IMR-90 (cell line): ENCODE measurements around the gene RIPK4. TPM values are rescaled to one million over a fixed set of nuclear protein-coding genes. Genes with fewer than 3 reads are reported as not detected.

Source experiments
- ATAC-seq: fragments of 200-7000 bp; cut with Tn5 transposase; 2 replicates; pipeline ENCODE4 v1.9.1; 2020; ENCODE audit warnings: low read depth, mild to moderate bottlenecking, moderate library complexity
- BruUV-seq: library from RNA; stranded (reverse); fragments of 400-500 nt; replicated peaks from 2 replicates; lab custom pipeline; 2021; lab: Mats Ljungman, UMichigan
- CTCF ChIA-PET: fragments of 300-600 bp; formaldehyde crosslinking; extraction: SDS; loops from one replicate; lab custom pipeline; 2021; ENCODE audit warnings: antibody characterized with exemption; lab: Yijun Ruan, JAX
- POLR2A ChIA-PET: fragments of 300-600 bp; sonication (Branson Sonifier 250); formaldehyde crosslinking; loops from one replicate; lab custom pipeline; 2022; ENCODE audit warnings: antibody characterized with exemption; ENCODE audit not compliant: unreplicated experiment; lab: Charles Lee
- DNase-seq: peaks from one replicate; pipeline ENCODE4 v3.0.0; 2013
- H2AFZ ChIP-seq: replicated peaks from 2 replicates; pipeline ENCODE3; 2013; ENCODE audit warnings: low read length, mild to moderate bottlenecking; ENCODE audit not compliant: poor library complexity
- H2AK5ac ChIP-seq: 2 replicates; pipeline ENCODE4 v1.6.1; 2013; ENCODE audit warnings: low read depth, low read length, inconsistent platforms
- H2AK9ac ChIP-seq: replicated peaks from 2 replicates; pipeline ENCODE3; 2013; ENCODE audit warnings: mild to moderate bottlenecking, low read depth, low read length, moderate library complexity; ENCODE audit not compliant: poor library complexity
- H2BK120ac ChIP-seq: 2 replicates; pipeline ENCODE4 v1.6.1; 2013; ENCODE audit warnings: low read depth, low read length, inconsistent platforms
- H2BK15ac ChIP-seq: 3 replicates; pipeline ENCODE4 v1.6.1; 2013; ENCODE audit warnings: low read depth, low read length, inconsistent platforms
- H2BK20ac ChIP-seq: 2 replicates; pipeline ENCODE4 v1.6.1; 2013; ENCODE audit warnings: low read depth, mild to moderate bottlenecking, inconsistent platforms, low read length, moderate library complexity
- H2BK5ac ChIP-seq: 2 replicates; pipeline ENCODE4 v1.6.1; 2013; ENCODE audit warnings: mild to moderate bottlenecking, low read depth, low read length, inconsistent platforms; ENCODE audit not compliant: poor library complexity, severe bottlenecking
- H3K14ac ChIP-seq: replicated peaks from 2 replicates; pipeline ENCODE4 v1.6.1; 2013; ENCODE audit warnings: low read depth, low read length, inconsistent platforms
- H3K18ac ChIP-seq: 2 replicates; pipeline ENCODE4 v1.6.1; 2013; ENCODE audit warnings: low read depth, low read length, control low read depth
- H3K23ac ChIP-seq: 2 replicates; pipeline ENCODE4 v1.6.1; 2013; ENCODE audit warnings: low read depth, low read length, inconsistent platforms
- H3K27ac ChIP-seq: 2 replicates; pipeline ENCODE4 v1.5.1; 2013; ENCODE audit warnings: mild to moderate bottlenecking, control low read depth, low read length; ENCODE audit not compliant: insufficient read depth
- H3K27me3 ChIP-seq: 2 replicates; pipeline ENCODE4 v1.6.1; 2013; ENCODE audit warnings: low read length; ENCODE audit not compliant: control insufficient read depth, insufficient read depth
- H3K36me3 ChIP-seq: 2 replicates; pipeline ENCODE4 v1.6.1; 2013; ENCODE audit warnings: low read length, mixed read lengths; ENCODE audit not compliant: control insufficient read depth, insufficient read depth
- H3K4ac ChIP-seq: 2 replicates; pipeline ENCODE4 v1.6.1; 2013; ENCODE audit warnings: low read depth, low read length, inconsistent platforms
- H3K4me1 ChIP-seq: 2 replicates; pipeline ENCODE4 v1.6.1; 2013; ENCODE audit warnings: low read length, mixed read lengths; ENCODE audit not compliant: control insufficient read depth, insufficient read depth
- H3K4me2 ChIP-seq: 2 replicates; pipeline ENCODE4 v1.6.1; 2013; ENCODE audit warnings: low read depth, mild to moderate bottlenecking, control low read depth, low read length, moderate library complexity
- H3K4me3 ChIP-seq: 2 replicates; pipeline ENCODE4 v1.5.1; 2013; ENCODE audit warnings: low read depth, mild to moderate bottlenecking, control low read depth, low read length, moderate library complexity; ENCODE audit not compliant: insufficient read depth
- H3K56ac ChIP-seq: 2 replicates; pipeline ENCODE4 v1.6.1; 2013; ENCODE audit warnings: low read length, inconsistent platforms; ENCODE audit not compliant: insufficient read depth; ENCODE audit errors: extremely low read depth
- H3K79me1 ChIP-seq, 2 experiments: 2 replicates each; pipeline ENCODE4 v1.6.1; 2013; ENCODE audit warnings: low read length in 2 of 2, inconsistent platforms in 1 of 2, low read depth in 1 of 2
- H3K9ac ChIP-seq: 2 replicates; pipeline ENCODE4 v1.6.1; 2013; ENCODE audit warnings: low read depth, low read length, control low read depth
- H3K9me1 ChIP-seq: 2 replicates; pipeline ENCODE4 v1.6.1; 2013; ENCODE audit warnings: low read length, inconsistent platforms; ENCODE audit not compliant: insufficient read depth
- H3K9me3 ChIP-seq: 2 replicates; pipeline ENCODE4 v1.6.1; 2013; ENCODE audit warnings: low read length; ENCODE audit not compliant: control insufficient read depth, insufficient read depth
- H4K20me1 ChIP-seq: 2 replicates; pipeline ENCODE4 v1.6.1; 2013; ENCODE audit warnings: low read length, inconsistent platforms; ENCODE audit not compliant: insufficient read depth
- H4K5ac ChIP-seq: 2 replicates; pipeline ENCODE4 v1.6.1; 2013; ENCODE audit warnings: mild to moderate bottlenecking, low read depth, low read length, control low read depth
- H4K8ac ChIP-seq, 2 experiments: 2 replicates each; pipeline ENCODE4 v1.6.1; 2013; ENCODE audit warnings: low read depth in 2 of 2, low read length in 2 of 2, control low read depth in 1 of 2, inconsistent platforms in 1 of 2
- H4K91ac ChIP-seq: 2 replicates; pipeline ENCODE4 v1.6.1; 2013; ENCODE audit warnings: low read depth, low read length, inconsistent platforms; ENCODE audit not compliant: insufficient read depth
- FOS ChIP-seq: fragments of 150-350 bp; IDR thresholded peaks from 2 replicates; pipeline ENCODE4 v1.6.1; 2016; ENCODE audit warnings: low read depth, low read length
- MAZ ChIP-seq: IDR thresholded peaks from 2 replicates; pipeline ENCODE4 v1.6.1; 2012; ENCODE audit warnings: low read depth, mild to moderate bottlenecking, low read length, improper control_type of control experiment, moderate library complexity, borderline replicate concordance
- NFE2L2 ChIP-seq: fragments of 150-350 bp; IDR thresholded peaks from 2 replicates; pipeline ENCODE4 v1.6.1; 2016; ENCODE audit warnings: low read depth, mild to moderate bottlenecking, low read length
- WGBS, 2 experiments: methylation state at CpG; one replicate each; pipeline versions ENCODE4 v1.1.5 to v1.1.7; 2013; ENCODE audit warnings: missing lambda C conversion rate in 2 of 2; ENCODE audit not compliant: insufficient read length in 1 of 2; ENCODE audit errors: extremely low coverage in 2 of 2; 5-methylcytosine and 5-hydroxymethylcytosine counted together
- dilution Hi-C: fragments of 300-500 bp; cut with HindIII; formaldehyde crosslinking; loops from one replicate; pipeline ENCODE4 v1.14.3; 2018; ENCODE audit warnings: low sequenced_read_pairs; ENCODE audit not compliant: unreplicated experiment
- in situ Hi-C: fragments of 300-500 bp; cut with MboI; formaldehyde crosslinking; loops from 3 replicates; pipeline ENCODE4 v1.14.3; 2019; ENCODE audit warnings: low sequenced_read_pairs, inconsistent platforms, mixed read lengths
- intact Hi-C: fragments of 100-400 bp; cut with micrococcal nuclease; formaldehyde crosslinking; loops from 2 replicates; pipeline ENCODE4 v1.10.0; 2022
- polyA plus RNA-seq, 3 experiments: library from polyadenylated mRNA; depleted of rRNA; stranded (reverse); fragments of >200 nt; gene quantifications; 2 replicates each; pipeline ENCODE4 v1.2.3, GENCODE V29; 2012; ENCODE audit warnings: low replicate concordance in 1 of 3
- total RNA-seq: library from RNA; depleted of rRNA; stranded (reverse); fragments of >200 nt; gene quantifications from 2 replicates; pipeline ENCODE4 v1.2.3, GENCODE V29; 2012
- TF ChIP-seq, protein P1 (sequence below): fragments of 150-350 bp; IDR thresholded peaks from 2 replicates; pipeline ENCODE4 v1.6.1; 2017; ENCODE audit warnings: mild to moderate bottlenecking, antibody characterized with exemption, low read length, low read depth

The RIPK4 gene
- total and polyA plus RNA-seq, 2 of the 4 experiments (the other 2 are of a cell fraction) = under 0.01 to 0.03 TPM

DNA sequence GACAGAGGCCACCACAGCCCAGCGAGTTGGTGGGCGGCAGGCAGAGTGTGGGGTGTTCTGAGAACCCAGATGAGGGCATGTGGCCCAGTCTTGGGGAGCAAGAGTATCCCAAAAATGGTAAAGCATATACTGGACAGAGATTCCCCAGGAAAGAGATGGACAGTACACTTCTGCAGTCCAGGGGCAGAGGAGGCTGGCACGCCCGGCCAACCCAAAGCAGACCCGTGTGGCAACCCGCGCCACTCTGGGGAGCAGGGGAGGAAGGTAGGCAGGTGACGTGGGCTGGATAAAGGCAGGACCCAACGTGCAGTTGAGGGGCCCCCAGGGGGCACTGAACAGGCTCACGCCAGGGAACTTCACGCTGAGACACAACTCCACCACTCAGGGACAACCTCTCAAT, 46.4 kb upstream of the RIPK4 start:
- Histone ChIP-seq H2AK5ac (no peak overlapping the region), H4K8ac (no peak overlapping the region), H3K4ac (no peak overlapping the region), H3K79me1 (no peaks in the 10 kb centered on the region), H3K36me3 (peaks cover 22% of the 10 kb centered on the region), H3K56ac (no peak overlapping the region), H2BK20ac (no peak overlapping the region), H4K91ac (no peak overlapping the region), H2BK15ac (no peak overlapping the region), H2AFZ (no peak overlapping the region), H4K20me1 (no peaks in the 10 kb centered on the region), H3K14ac (no peak overlapping the region), H2AK9ac (no peak overlapping the region), H3K18ac (no peak overlapping the region), H3K9me3 (no peaks in the 10 kb centered on the region), H3K9ac (no peak overlapping the region), H3K4me1 (no peaks in the 10 kb centered on the region), H3K4me2 (no peak overlapping the region), H3K9me1 (no peaks in the 10 kb centered on the region), H2BK120ac (no peak overlapping the region), H3K4me3 (no peak overlapping the region), H3K23ac (no peak overlapping the region), H2BK5ac (no peak overlapping the region), H4K5ac (no peak overlapping the region), H3K27me3 (no peaks in the 10 kb centered on the region), H3K27ac (no peak overlapping the region)
- CTCF ChIA-PET = no interaction called here
- TF ChIP-seq, protein P1, sequence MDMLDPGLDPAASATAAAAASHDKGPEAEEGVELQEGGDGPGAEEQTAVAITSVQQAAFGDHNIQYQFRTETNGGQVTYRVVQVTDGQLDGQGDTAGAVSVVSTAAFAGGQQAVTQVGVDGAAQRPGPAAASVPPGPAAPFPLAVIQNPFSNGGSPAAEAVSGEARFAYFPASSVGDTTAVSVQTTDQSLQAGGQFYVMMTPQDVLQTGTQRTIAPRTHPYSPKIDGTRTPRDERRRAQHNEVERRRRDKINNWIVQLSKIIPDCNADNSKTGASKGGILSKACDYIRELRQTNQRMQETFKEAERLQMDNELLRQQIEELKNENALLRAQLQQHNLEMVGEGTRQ = no peak
- TF ChIP-seq NFE2L2 (no peak), FOS (no peak), MAZ (no peak)
- DNase-seq (no peak), ATAC-seq (no peak)
- intact Hi-C loops (no loop called here), dilution Hi-C loops (no loop called here), in situ Hi-C loops (no loop called here)
- POLR2A ChIA-PET = no interaction called here
- 89% methylated on average over 5 of the region's 11 CpGs; no CpG with 5 or more reads in 1 of the 2 experiments for WGBS, 2 experiments
- no TSS peak for BruUV-seq
